T follicular helper cell (primary cell): ENCODE data around the gene DHCR24.

Experiments used
- DNase-seq: peaks from one replicate; pipeline ENCODE4 v3.0.0-alpha.2; 2020; ENCODE audit warnings: low read depth

Gene DHCR24

DNA sequence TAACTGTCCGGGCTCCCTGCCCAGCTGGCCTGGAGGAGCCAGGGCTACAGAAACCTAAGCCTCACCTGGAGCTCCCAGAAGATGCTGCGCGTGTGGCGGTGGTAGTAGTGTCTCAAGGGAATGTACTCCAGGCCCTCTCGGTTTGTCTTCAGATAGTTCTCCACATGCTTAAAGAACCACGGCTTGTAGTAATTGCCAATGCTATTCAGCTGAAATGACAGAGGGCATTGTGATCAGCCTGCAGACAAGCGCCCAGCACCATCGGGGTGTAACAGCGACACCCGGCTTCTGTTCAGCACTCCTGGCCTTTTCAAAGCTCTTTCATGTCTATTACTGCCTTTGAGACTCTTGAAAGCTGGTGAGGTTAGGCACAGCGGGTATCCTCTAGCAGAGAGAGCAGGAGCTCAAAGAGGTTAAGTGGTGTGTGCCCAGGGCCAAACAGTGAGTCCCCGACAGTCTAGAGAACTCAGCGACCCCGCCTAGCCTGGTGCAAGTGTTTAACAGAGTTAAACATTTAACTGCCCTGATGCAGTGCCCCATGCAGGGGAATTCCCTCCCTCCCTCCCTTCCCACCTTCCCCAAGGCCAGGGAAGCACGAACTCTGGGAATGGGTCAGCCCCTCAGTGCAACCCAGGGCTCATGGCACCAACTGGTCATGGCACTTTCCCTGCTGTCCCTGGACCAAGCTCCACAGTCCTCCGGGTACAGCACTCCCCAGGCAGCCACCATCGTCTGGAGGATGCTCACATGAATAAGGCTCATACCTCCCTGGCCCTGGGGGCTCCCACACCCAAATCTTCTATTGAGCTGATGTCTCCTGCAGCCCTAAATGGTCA lies 21.5 kb downstream of the DHCR24 start:
- DNase-seq: no peak

DNA sequence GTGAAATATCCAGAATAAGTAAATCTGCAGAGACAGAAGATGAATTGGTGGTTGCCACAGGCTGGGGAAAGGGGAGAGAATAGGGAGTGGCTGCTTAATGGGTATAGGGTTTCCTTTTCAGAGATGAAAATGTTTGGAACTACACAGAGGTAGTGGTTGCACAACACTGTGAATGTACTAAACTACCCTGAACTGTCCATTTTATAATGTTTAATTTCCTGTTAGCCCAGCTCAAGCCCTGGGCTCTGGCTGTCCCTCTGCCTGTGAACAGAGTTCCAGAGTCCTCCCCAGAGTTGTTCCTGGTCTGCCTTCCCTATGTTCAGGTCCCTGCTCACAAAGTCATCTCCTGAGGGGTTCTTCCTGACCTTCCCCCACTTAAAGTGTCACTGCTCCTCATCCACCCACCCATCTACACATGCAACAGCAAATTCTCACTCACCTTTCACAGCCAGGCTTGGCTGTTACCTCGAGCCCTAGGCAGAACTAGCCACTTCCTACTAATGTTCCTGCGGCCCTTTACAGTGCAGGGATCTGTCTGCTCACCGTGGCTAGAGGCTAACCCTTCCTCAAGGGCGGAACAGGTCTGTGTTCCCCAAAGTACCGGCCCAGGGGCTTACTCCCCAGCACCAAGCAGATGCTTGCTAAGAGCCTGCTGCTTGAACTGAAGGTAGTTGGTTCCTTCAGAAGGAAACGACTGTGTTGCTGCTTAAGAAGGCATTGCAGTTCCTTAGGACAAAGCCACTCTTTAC lies 22.4 kb downstream of the DHCR24 start:
- DNase-seq: no peak

DNA sequence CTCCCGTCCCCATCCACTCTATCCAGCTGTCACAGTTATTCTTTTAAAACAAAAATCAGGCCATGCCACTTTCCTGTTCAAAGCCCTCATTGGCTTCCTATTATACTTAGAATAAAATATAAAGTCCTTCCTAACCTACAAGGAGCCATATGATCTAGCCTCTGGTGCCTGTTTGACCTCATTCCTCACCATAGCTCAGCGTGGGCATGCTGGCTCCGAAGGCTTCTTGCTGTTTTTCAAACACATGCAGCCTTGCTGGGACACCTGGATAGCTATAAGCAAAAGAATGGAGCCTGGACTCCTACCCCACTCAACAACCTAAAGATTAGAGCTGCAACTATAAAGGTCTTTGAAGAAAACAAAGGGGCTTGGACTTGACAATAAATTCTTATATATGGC lies 23.7 kb downstream of the DHCR24 start:
- no peak for DNase-seq

DNA sequence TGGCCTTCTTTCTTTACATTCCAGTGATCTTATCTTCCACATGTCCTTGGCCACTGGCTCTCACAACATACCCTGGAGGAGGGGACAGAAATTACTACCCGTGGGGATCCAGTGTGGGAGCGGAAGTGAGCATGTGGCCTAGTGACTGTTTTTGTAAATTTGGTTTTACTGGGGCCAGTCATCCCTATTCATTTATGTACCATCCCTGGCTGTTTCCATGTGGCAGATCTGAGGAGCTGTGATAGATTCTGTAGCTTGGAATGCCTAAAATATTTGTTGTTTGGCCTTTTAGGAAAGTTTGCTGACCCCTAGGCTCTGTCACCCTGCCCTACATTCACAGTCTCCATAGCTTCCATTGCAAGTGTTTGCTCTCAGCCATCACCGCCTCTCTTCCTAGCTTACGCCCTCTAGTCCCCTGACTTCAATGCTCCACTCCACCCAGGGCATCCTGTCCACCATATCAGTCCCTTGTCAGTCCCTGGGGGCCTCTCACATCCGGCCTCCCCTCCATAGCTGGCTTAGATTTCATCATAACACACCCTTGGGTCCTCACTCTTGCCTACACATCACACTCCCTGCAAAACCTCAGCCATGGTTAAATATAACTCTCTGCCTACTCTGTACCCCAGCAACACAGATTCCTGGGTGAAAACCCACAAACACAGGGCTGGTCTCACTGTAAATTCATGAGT lies 25.8 kb downstream of the DHCR24 start:
- DNase-seq: no peak

DNA sequence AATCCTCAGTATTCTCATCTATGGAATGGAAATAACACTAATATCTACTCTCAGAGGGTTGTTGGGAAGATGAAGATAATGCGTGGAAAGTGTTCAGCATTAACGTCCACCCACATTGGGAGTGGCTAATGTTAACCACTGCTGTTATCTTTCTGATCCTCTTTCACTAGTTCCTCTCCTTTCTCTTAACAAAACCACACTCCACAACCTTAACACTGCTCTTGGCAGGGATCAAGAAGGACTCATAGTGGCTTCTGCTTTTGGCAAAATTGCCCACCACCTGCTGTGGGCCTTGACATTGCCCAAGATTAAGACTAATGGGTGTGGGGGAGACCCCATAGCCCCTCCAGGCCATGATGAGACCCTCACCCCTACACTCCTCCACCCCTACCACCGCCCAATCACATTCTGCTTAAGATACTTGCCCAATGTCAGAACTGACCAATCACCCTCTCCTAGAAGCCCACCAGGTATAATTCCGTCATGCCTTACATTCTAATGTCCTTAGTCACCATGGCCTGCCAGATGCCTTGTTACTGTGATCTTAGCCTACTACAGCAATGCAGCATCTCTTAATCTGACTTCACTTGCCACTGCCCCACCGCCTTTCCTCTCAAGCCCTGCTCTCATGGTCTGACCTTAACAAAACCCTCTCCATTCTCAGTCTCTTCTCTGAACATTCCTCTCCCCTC lies 27.1 kb downstream of the DHCR24 start:
- DNase-seq: no peak

GRCh38 chr1:54857746-54858561 lies 29.0 kb downstream of the DHCR24 start:
- DNase-seq: no peak

GRCh38 chr1:54857141-54857540 lies 29.9 kb downstream of the DHCR24 start:
- DNase-seq: no peak

DNA sequence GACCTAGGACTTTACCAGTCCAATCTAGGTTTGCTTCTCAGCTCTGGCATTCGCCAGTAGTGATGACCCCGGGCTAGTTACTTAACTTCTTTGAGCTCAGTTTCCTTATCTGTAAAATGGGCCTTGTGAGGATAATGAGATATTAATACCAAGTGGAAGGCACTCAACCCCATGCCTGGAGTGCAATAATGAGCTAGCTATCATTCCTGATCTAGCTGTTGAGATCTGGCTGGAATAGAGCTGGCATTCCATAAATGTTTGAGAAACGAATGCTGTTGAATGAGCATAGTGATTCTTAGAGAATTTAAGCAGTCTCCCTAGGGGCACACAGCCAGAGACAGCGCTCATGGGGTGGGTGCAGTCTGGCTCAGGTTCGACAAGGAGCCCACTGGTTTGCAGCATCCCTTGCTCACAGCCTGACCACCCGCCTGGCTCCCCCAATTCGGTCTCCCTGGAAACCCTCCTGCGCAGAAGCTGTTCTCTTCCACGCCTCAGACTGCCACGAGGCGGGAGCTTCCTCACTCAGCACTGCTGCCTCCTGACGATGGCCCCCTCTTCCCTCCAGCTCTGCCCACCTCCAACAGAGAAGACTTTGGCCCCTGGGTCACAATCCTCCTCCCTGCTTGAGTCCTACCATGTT lies 32.5 kb downstream of the DHCR24 start:
- no peak for DNase-seq

GRCh38 chr1:54853793-54854370 lies 33.1 kb downstream of the DHCR24 start:
- no peak for DNase-seq

DNA sequence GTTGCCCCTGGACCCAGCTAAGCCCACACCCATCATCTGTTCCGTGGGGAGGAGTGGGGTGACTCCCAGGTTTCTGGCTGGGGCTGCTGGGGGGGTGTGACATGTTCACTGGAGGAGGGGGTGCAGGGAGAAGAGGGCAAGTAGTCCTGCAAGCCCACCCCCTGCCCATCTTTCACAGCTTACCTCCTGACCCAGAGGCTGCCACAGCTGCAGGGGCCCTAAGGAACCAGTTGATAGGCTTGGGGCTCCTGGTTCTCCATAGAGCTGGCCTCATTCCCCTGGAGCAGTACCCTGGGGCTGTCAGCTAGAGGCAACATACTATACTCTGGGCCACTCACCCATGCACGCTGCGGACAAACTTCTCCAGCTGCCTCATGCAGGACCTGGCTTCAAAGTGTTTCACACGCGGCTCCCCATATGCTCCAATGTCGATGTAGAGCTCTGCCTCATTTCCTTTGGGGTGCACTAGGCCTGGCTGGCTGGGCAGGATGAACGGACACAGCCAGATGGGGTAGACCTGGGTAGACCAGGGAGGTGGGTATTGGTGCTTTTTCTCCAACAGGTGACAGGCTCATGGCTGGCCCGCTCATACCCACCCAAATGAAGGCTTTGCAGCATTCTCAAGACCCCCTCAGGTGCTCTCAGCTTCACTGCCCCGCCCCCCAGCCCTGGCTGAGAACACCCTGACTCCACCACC lies 33.8 kb downstream of the DHCR24 start:
- no peak for DNase-seq

GRCh38 chr1:54851936-54852524 lies 35.0 kb downstream of the DHCR24 start:
- no peak for DNase-seq

DNA sequence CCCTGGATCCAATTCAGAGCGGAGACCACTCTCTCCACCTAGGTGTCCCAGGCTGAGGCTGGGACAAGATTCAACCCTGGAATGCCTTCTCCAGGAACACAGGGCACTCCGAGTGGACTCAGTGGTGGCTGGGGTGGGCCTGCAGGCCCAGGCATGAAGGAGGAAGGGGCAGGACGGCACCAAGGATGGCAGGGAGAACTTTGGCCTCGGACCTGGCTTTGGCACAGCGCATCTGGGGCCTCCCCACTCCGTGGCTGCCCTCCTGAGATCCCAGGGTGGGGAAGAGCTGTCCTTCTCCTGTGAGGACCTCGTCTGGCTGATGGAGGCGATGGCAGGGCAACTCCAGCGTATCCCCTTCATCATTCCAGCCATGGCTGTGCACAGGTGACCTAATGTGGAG lies 35.6 kb downstream of the DHCR24 start:
- no peak for DNase-seq

DNA sequence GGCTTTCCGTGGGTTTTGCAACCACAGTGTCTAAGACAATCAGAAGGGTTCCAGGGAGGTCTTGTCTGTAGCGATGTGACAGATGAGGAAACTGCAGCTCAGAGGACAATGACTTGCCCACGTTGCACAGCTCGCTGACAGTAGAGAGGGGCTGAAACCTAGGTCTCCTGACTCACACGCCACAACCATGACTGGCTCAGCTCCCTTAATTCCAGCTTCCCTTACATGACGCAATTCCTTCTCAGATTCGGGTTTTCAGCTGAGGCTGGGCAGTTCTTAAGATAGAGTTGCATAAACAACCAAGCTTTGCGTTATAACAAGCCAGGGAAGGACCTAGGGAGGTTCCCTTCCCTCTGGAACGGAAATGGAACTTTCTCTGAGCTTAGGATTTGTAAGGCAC lies 36.3 kb downstream of the DHCR24 start:
- DNase-seq: no peak

DNA sequence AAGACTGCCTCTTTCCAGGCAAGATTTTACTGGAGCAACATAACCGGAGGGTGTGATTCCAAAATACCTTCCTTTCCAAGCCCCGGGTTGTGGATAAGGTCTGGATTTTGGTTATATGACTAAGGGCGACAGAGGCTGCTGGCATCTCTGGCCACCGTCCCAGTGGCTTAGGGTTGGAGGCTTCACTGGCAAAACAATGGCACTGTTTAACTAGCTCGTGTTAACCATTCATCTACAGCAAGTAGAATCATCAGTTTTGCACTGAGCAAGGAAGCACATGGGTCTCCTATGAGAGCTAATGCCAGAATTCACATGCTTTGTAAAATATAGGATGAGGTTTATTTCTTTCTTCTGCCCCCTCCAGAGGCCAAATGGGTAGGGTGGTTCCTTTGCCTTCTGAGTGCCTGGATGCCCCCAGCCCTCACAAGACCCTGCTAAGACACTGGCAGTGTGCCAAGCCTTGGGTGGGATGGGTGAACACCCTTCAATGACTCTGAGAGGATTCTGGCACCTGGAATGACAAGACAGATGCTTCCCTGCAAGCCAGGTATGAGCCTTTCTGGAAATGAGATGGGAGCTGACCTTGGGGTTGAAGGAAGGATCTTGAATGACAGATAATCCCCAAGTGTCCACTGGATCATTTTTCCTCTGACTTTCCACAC lies 36.8 kb downstream of the DHCR24 start:
- DNase-seq: no peak

DNA sequence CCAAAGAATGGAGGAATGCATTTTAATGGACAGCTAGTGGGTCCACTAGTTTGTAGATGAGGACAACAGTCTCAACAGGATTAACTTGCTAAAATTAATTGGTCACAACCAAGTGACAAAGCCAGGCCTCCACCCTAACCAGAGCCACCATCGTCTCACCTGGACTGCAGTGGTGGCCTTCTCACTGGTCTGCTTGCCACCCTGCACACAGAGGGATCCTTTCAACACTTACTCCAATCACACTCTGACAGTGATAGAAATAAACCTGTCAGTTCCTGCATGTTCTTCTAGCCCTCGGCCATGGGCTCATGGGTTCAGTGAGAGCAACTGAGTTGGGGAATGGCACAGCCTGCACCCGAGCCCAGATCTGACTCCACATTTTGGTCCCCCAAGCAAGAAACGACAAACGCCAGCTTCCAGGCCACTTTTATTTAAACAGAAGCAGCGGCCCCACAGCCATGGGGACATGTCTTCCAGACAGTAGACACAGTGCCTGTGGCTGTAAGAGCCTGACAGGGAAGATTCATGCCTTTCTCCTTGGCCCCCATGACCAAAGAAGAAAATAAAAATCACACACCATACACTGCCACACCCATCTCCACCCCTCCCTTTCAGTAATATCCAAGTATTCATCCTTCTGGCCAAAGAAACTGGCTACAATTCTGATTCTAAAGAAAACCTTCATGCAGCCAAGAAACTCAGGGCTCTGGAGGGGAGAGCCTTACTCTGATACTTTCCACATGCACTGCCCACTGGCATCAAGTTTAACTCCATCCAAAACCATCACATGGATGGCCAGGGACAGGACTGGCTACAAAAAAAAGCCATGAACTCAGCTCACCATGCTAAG lies 37.6 kb downstream of the DHCR24 start:
- DNase-seq: no peak

GRCh38 chr1:54848134-54848948 lies 38.7 kb downstream of the DHCR24 start:
- DNase-seq: no peak

- no peak for DNase-seq
Measured at GRCh38 chr1:54846716-54847284, 40.2 kb downstream of the DHCR24 start.
